OCI-LY7 (cell line): Measurements from ENCODE around the gene EEF1AKMT1. TPM values are rescaled to one million over a fixed set of nuclear protein-coding genes. Genes with fewer than 3 reads are reported as not detected.

ENCODE experiments used
- BruUV-seq: library from RNA; stranded (reverse); fragments of 400-500 nt; replicated peaks from 2 replicates; lab custom pipeline; 2021; lab: Mats Ljungman, UMichigan
- CTCF ChIA-PET: fragments of 300-600 bp; sonication (Branson Sonifier 250); formaldehyde crosslinking; loops from one replicate; lab custom pipeline; 2022; ENCODE audit warnings: antibody characterized with exemption; ENCODE audit not compliant: unreplicated experiment; lab: Charles Lee
- POLR2A ChIA-PET: fragments of 300-600 bp; sonication (Branson Sonifier 250); formaldehyde crosslinking; loops from one replicate; lab custom pipeline; 2022; ENCODE audit warnings: antibody characterized with exemption; lab: Charles Lee
- DNase-seq: peaks from one replicate; pipeline ENCODE4 v3.0.0-alpha.2; 2015; ENCODE audit warnings: low spot score
- H2AFZ ChIP-seq: fragments of 200-600 bp; sonication (generic), shearing (Covaris generic); 2 replicates; pipeline ENCODE4 v1.6.1; 2014; ENCODE audit warnings: mild to moderate bottlenecking, antibody characterized with exemption, low read length, moderate library complexity
- H3K27ac ChIP-seq: fragments of 200-600 bp; sonication (generic); 2 replicates; pipeline ENCODE4 v1.5.1; 2014; ENCODE audit warnings: mixed run types, low read depth, mild to moderate bottlenecking, moderate library complexity, low read length, inconsistent platforms; ENCODE audit not compliant: poor library complexity, severe bottlenecking
- H3K36me3 ChIP-seq: fragments of 200-600 bp; sonication (generic); 2 replicates; pipeline ENCODE4 v1.6.1; 2014; ENCODE audit warnings: mild to moderate bottlenecking, antibody characterized with exemption, low read length, moderate library complexity, mixed read lengths; ENCODE audit not compliant: insufficient read depth
- H3K4me1 ChIP-seq: fragments of 200-600 bp; sonication (generic); 2 replicates; pipeline ENCODE4 v1.5.1; 2014; ENCODE audit warnings: mild to moderate bottlenecking, low read length; ENCODE audit not compliant: insufficient read depth, poor library complexity, severe bottlenecking
- H3K4me2 ChIP-seq: fragments of 200-600 bp; sonication (generic); 2 replicates; pipeline ENCODE4 v1.6.1; 2014; ENCODE audit warnings: mild to moderate bottlenecking, low read length
- H3K4me3 ChIP-seq: fragments of 200-600 bp; sonication (generic); 2 replicates; pipeline ENCODE4 v1.5.1; 2014; ENCODE audit warnings: mild to moderate bottlenecking, low read depth, low read length; ENCODE audit not compliant: poor library complexity, severe bottlenecking
- H3K79me2 ChIP-seq: fragments of 200-600 bp; sonication (generic); 2 replicates; pipeline ENCODE4 v1.6.1; 2016; ENCODE audit warnings: low read depth, mild to moderate bottlenecking, low read length, moderate library complexity, mixed read lengths; ENCODE audit not compliant: insufficient read depth
- H3K9me2 ChIP-seq: fragments of 200-600 bp; sonication (generic); 2 replicates; pipeline ENCODE4 v1.6.1; 2016; ENCODE audit warnings: mild to moderate bottlenecking, low read length, mixed read lengths; ENCODE audit not compliant: insufficient read depth
- H3K9me3 ChIP-seq: fragments of 200-600 bp; sonication (generic); 2 replicates; pipeline ENCODE4 v1.6.1; 2014; ENCODE audit warnings: mild to moderate bottlenecking, mixed run types, low read length, mixed read lengths
- H4K20me1 ChIP-seq: fragments of 200-600 bp; sonication (generic); 2 replicates; pipeline ENCODE4 v1.6.1; 2014; ENCODE audit warnings: mild to moderate bottlenecking, antibody characterized with exemption, low read length, moderate library complexity, mixed read lengths; ENCODE audit not compliant: insufficient read depth
- CTCF ChIP-seq: fragments of 200-600 bp; sonication (generic); conservative IDR thresholded peaks from 2 replicates; pipeline ENCODE4 v1.5.1; 2014; ENCODE audit warnings: mild to moderate bottlenecking, antibody characterized with exemption, low read length, moderate library complexity, mixed read lengths
- EZH2phosphoT487 ChIP-seq: fragments of 200-600 bp; sonication (generic); IDR thresholded peaks from 2 replicates; pipeline ENCODE4 v1.6.1; 2018; ENCODE audit warnings: low read depth, borderline replicate concordance, mild to moderate bottlenecking, mixed run types, antibody characterized with exemption, low read length, moderate library complexity, mixed read lengths
- intact Hi-C: fragments of 100-400 bp; cut with micrococcal nuclease; formaldehyde crosslinking; loops from one replicate; pipeline ENCODE4 v1.10.0; 2022; ENCODE audit not compliant: unreplicated experiment
- total RNA-seq, 2 experiments: library from RNA; depleted of rRNA in 1 of 2; stranded (reverse); fragments of >200 nt in 1 of 2; shearing (Covaris generic) in 1 of 2; gene quantifications; 2 replicates each; pipeline ENCODE4 v1.2.3, GENCODE V29; 2014 to 2022

Gene EEF1AKMT1
- total RNA-seq, 2 experiments from 2014 or later, result 1.5 to 2.5 TPM

- BruUV-seq, result no TSS peak
- ChIA-PET POLR2A (no interaction called here), CTCF (no interaction called here)
- Histone ChIP-seq H3K9me3 (peaks cover 23% of the 10 kb centered on the region; the same call in 1 of the 2 replicates), H2AFZ (no peak overlapping the region), H3K4me1 (peaks cover 2% of the 10 kb centered on the region), H4K20me1 (no peaks in the 10 kb centered on the region), H3K79me2 (no peaks in the 10 kb centered on the region), H3K9me2 (no peaks in the 10 kb centered on the region), H3K36me3 (peaks cover 27% of the 10 kb centered on the region), H3K4me2 (no peak overlapping the region), H3K27ac (no peak overlapping the region), H3K4me3 (no peak overlapping the region)
- TF ChIP-seq EZH2phosphoT487 (no peak), CTCF (no peak)
- DNase-seq, result no peak
- intact Hi-C loops, result no loop called here
These were observed 6.3 kb downstream of the EEF1AKMT1 start for GRCh38 chr13:20767309-20767943.

- no peak overlapping the region for H2AFZ ChIP-seq
- H3K79me2 ChIP-seq, result no peaks in the 10 kb centered on the region
- no peak overlapping the region for H3K27ac ChIP-seq
- H3K36me3 ChIP-seq, result no peaks in the 10 kb centered on the region
- no TSS peak for BruUV-seq
- DNase-seq, result no peak
- H3K4me2 ChIP-seq, result no peak overlapping the region
- CTCF ChIA-PET, result no interaction called here
- H4K20me1 ChIP-seq, result no peaks in the 10 kb centered on the region
- H3K4me3 ChIP-seq, result no peak overlapping the region
- intact Hi-C loops, result no loop called here
- POLR2A ChIA-PET, result no interaction called here
- no peak for TF ChIP-seq CTCF
- TF ChIP-seq EZH2phosphoT487, result no peak
- 0 out of 2 replicates have a peak, but pooled peaks cover 7% of the 10 kb centered on the region for H3K9me3 ChIP-seq
- H3K9me2 ChIP-seq, result no peaks in the 10 kb centered on the region
- H3K4me1 ChIP-seq, result no peaks in the 10 kb centered on the region
These were observed 12.9 kb downstream of the EEF1AKMT1 start for GRCh38 chr13:20760872-20761271.

- no peak overlapping the region for H3K4me3 ChIP-seq
- no peaks in the 10 kb centered on the region for H3K79me2 ChIP-seq
- ChIA-PET CTCF (no interaction called here), POLR2A (interaction anchor here (0.6 to 0.7 kb wide), 2 partner anchors 291 to 1014 kb away, joined by 3 to 5 read pairs; no protein-coding TSS in a partner anchor)
- H3K36me3 ChIP-seq, result no peaks in the 10 kb centered on the region
- intact Hi-C loops, result no loop called here
- DNase-seq, result no peak
- H3K27ac ChIP-seq, result no peak overlapping the region
- peaks cover 24% of the 10 kb centered on the region; the same call in 1 of the 2 replicates for H3K9me3 ChIP-seq
- no peaks in the 10 kb centered on the region for H4K20me1 ChIP-seq
- H2AFZ ChIP-seq, result no peak overlapping the region
- no TSS peak for BruUV-seq
- H3K4me2 ChIP-seq, result no peak overlapping the region
- no peaks in the 10 kb centered on the region for H3K4me1 ChIP-seq
- H3K9me2 ChIP-seq, result no peaks in the 10 kb centered on the region
- TF ChIP-seq CTCF, result no peak
These were observed 19.8 kb downstream of the EEF1AKMT1 start for GRCh38 chr13:20754009-20754408.
